Liver (tissue), 2 donors: Measurements from ENCODE around the gene BRINP3.

Experiments used
- RAD21 ChIP-seq, 2 donors: IDR thresholded peaks; 2 replicates each; pipeline ENCODE4 v1.6.1; 2016; ENCODE audit warnings: antibody characterized with exemption in 2 of 2, mild to moderate bottlenecking in 2 of 2
- YY1 ChIP-seq: IDR thresholded peaks from 2 replicates; pipeline ENCODE4 v1.6.1; 2016; ENCODE audit warnings: antibody characterized with exemption, mild to moderate bottlenecking
- donor health status: healthy.

GRCh38 chr1:190178827-190179226, 298.8 kb downstream of the BRINP3 start:
- no peak for TF ChIP-seq YY1
- no peak for TF ChIP-seq RAD21 (IDR thresholded peaks at IDR 0.05)
